Cerebellar nuclear complex (tissue), 1 donor: ENCODE data around the gene PCDHA8.
"Not testable (repeated sequence)": the region's sequence is repeated elsewhere in the genome, so short reads cannot be mapped to it uniquely, and the experiment has no call there.

ENCODE experiments used
- DNase-seq, 2 experiments: peaks; one replicate each; lab custom pipeline; 2025; lab: John Stamatoyannopoulos, UW

PCDHA8 gene

GRCh38 chr5:140840978-140841962 lies at the start of gene PCDHA8:
TSS of gene PCDHA8 (plus strand) at chr5:140841187. CDS start at chr5:140841322, 135 bp downstream.
- DNase-seq: no peak

- DNase-seq: no peak
These were observed 46.3 kb upstream of the PCDHA8 start, which contains the start of gene PCDHA2 for GRCh38 chr5:140794595-140795258. TSS of gene PCDHA2 (plus strand) at chr5:140794852.

- no peak for DNase-seq
These were observed 45.7 kb upstream of the PCDHA8 start for GRCh38 chr5:140795259-140795641.

GRCh38 chr5:140796072-140796717 lies 44.8 kb upstream of the PCDHA8 start:
- DNase-seq: not testable (repeated sequence)

GRCh38 chr5:140796718-140797095 lies 44.3 kb upstream of the PCDHA8 start:
- no peak for DNase-seq

- DNase-seq: no peak
These were observed 40.0 kb upstream of the PCDHA8 start, which contains the start of gene PCDHA3 for GRCh38 chr5:140800816-140801493. TSS of gene PCDHA3 (plus strand) at chr5:140801057.

- DNase-seq: no peak
These were observed 39.5 kb upstream of the PCDHA8 start for GRCh38 chr5:140801494-140801841.

- not testable (repeated sequence) for DNase-seq
These were observed 38.6 kb upstream of the PCDHA8 start for GRCh38 chr5:140802381-140802780.

- no peak for DNase-seq
These were observed 38.2 kb upstream of the PCDHA8 start for GRCh38 chr5:140802781-140803271.

- DNase-seq: no peak
These were observed 33.9 kb upstream of the PCDHA8 start, which contains the start of gene PCDHA4 for GRCh38 chr5:140806834-140807775. TSS of gene PCDHA4 (plus strand) at chr5:140807068.

GRCh38 chr5:140808241-140808888 lies 32.6 kb upstream of the PCDHA8 start:
- not testable (repeated sequence) for DNase-seq

- DNase-seq: no peak
These were observed 32.1 kb upstream of the PCDHA8 start for GRCh38 chr5:140808889-140809291.

- DNase-seq: no peak
These were observed 19.4 kb upstream of the PCDHA8 start, which contains the start of gene PCDHA5 for GRCh38 chr5:140821375-140822280. TSS of gene PCDHA5 (plus strand) at chr5:140821613.

- no peak for DNase-seq
These were observed 18.7 kb upstream of the PCDHA8 start for GRCh38 chr5:140822281-140822629.

- DNase-seq: not testable (repeated sequence)
These were observed 18.0 kb upstream of the PCDHA8 start for GRCh38 chr5:140822969-140823368.

- DNase-seq: no peak
These were observed 17.5 kb upstream of the PCDHA8 start for GRCh38 chr5:140823475-140823874.

- no peak for DNase-seq
These were observed 13.2 kb upstream of the PCDHA8 start, which contains the start of gene PCDHA6 for GRCh38 chr5:140827704-140828361. TSS of gene PCDHA6 (plus strand) at chr5:140827960. CDS start at chr5:140828092, 132 bp downstream.

GRCh38 chr5:140828362-140828737 lies 12.6 kb upstream of the PCDHA8 start:
- no peak for DNase-seq
